ENCODE data around the gene PDIA6.
"Not testable (repeated sequence)": the region's sequence is repeated elsewhere in the genome, so short reads cannot be mapped to it uniquely, and the experiment has no call there.

Gene PDIA6

GRCh38 chr2:10833021-10833420 is 20.4 kb upstream of the PDIA6 start:
- DNase-seq (ENCODE audit: low read depth in 2 of 3, low spot score in 1 of 3): no peak

- peak; percentile 72 to 80 (median 80) for DNase-seq (ENCODE audit: low read depth in 2 of 3, low spot score in 1 of 3)
Measured at GRCh38 chr2:10832203-10832936, 19.8 kb upstream of the PDIA6 start.

- DNase-seq (ENCODE audit: low read depth in 2 of 3, low spot score in 1 of 3): no peak
Measured at GRCh38 chr2:10831400-10831985, 18.9 kb upstream of the PDIA6 start.

GRCh38 chr2:10830641-10831399 is 18.2 kb upstream of the PDIA6 start:
- DNase-seq (ENCODE audit: low read depth in 2 of 3, low spot score in 1 of 3): no peak

- no peak for DNase-seq (ENCODE audit: low read depth in 2 of 3, low spot score in 1 of 3)
Measured at GRCh38 chr2:10830203-10830602, 17.6 kb upstream of the PDIA6 start.

- DNase-seq (ENCODE audit: low read depth in 2 of 3, low spot score in 1 of 3): no peak
Measured at GRCh38 chr2:10829299-10829698, 16.7 kb upstream of the PDIA6 start.

GRCh38 chr2:10828346-10828745 is 15.8 kb upstream of the PDIA6 start:
- DNase-seq (ENCODE audit: low read depth in 2 of 3, low spot score in 1 of 3): no peak

- no peak for DNase-seq (ENCODE audit: low read depth in 2 of 3, low spot score in 1 of 3)
Measured at GRCh38 chr2:10826625-10827024, 14.0 kb upstream of the PDIA6 start.

GRCh38 chr2:10826026-10826425 is 13.4 kb upstream of the PDIA6 start:
- no peak for DNase-seq (ENCODE audit: low read depth in 2 of 3, low spot score in 1 of 3)

- no peak for DNase-seq (ENCODE audit: low read depth in 2 of 3, low spot score in 1 of 3)
Measured at GRCh38 chr2:10824191-10824590, 11.6 kb upstream of the PDIA6 start.

- no peak for DNase-seq (ENCODE audit: low read depth in 2 of 3, low spot score in 1 of 3)
Measured at GRCh38 chr2:10820978-10821695, 8.6 kb upstream of the PDIA6 start.

GRCh38 chr2:10820562-10820961 is 8.0 kb upstream of the PDIA6 start:
- no peak for DNase-seq (ENCODE audit: low read depth in 2 of 3, low spot score in 1 of 3)

- no peak for DNase-seq (ENCODE audit: low read depth in 2 of 3, low spot score in 1 of 3)
Measured at GRCh38 chr2:10819714-10820314, 7.2 kb upstream of the PDIA6 start.

- no peak for DNase-seq (ENCODE audit: low read depth in 2 of 3, low spot score in 1 of 3)
Measured at GRCh38 chr2:10818984-10819383, 6.4 kb upstream of the PDIA6 start.

- not testable (repeated sequence) for DNase-seq (ENCODE audit: low read depth in 2 of 3, low spot score in 1 of 3)
Measured at GRCh38 chr2:10818305-10818704, 5.7 kb upstream of the PDIA6 start.

GRCh38 chr2:10817413-10817812 is 4.8 kb upstream of the PDIA6 start:
- no peak for DNase-seq (ENCODE audit: low read depth in 2 of 3, low spot score in 1 of 3)

- DNase-seq (ENCODE audit: low read depth in 2 of 3, low spot score in 1 of 3): no peak
Measured at GRCh38 chr2:10814571-10815331, 2.2 kb upstream of the PDIA6 start.

GRCh38 chr2:10814142-10814541 is 1.6 kb upstream of the PDIA6 start:
- DNase-seq (ENCODE audit: low read depth in 2 of 3, low spot score in 1 of 3): no peak

GRCh38 chr2:10813163-10814138 is 866 bp upstream of the PDIA6 start:
- not testable (repeated sequence) for DNase-seq (ENCODE audit: low read depth in 2 of 3, low spot score in 1 of 3)

Measured in stimulated activated CD4-positive, alpha-beta T cell treated with anti-CD3 and anti-CD28 coated beads, Interleukin-12 subunit alpha, Interleukin-12 subunit beta, amount 100 ng/mL, for 48 hours (primary cell).